ENCODE data around the gene CAT.

Gene CAT

DNA sequence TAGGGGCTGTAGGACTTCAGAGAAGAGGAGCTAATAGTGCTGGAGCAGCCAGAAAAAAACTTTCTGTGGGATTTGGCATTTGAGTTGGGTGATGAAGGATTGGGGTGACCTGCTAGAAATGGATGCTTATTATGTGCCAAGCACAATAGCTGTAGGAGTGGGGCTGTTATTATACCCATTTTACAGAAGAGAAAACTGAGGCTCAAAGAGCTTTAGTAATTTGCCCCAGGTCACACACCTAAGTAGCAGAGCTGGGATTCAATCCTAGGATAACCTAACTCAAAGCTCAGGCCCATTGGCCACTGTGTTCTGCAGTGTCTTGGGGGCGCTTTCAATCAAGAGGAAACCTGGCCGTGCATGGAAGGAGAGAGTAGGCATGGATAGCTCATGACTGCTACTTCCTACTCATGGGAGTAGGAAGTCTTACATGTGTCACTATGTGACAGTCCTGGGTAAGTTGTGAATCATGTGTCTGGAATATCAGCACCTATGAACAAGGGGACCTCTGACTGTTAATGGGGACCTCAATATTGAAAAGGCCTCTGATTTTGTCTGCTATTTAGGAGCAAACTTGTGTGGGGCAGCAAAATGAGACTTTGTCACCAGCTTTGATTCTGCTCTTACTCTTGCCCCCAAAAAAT is 81.0 kb downstream of the CAT start:
- Histone ChIP-seq H3K4me2 (ENCODE audit: low read depth, low read length, poor library complexity, severe bottlenecking) (no peak overlapping the region), H3F3A (ENCODE audit: insufficient read depth) (no peaks in the 10 kb centered on the region), H3K4me3 (ENCODE audit: insufficient read depth, low read length, poor library complexity, severe bottlenecking) (no peak overlapping the region), H3K79me2 (ENCODE audit: insufficient read depth, low read length) (no peaks in the 10 kb centered on the region), H3K27ac (ENCODE audit: low read depth, low read length) (no peak overlapping the region), H2AFZ (ENCODE audit: low read depth, low read length, severe bottlenecking) (no peak overlapping the region), H4K20me1 (ENCODE audit: low read depth, low read length) (no peaks in the 10 kb centered on the region), H3K36me3 (ENCODE audit: low read length) (no peaks in the 10 kb centered on the region), H3K9me2 (replicated peaks; ENCODE audit: insufficient read depth, low read length) (no peaks in the 10 kb centered on the region), H3K9me3 (ENCODE audit: insufficient read depth, low read length) (no peaks in the 10 kb centered on the region), H3K9ac (ENCODE audit: low read length) (no peak overlapping the region), H3K27me3 (ENCODE audit: low read length) (no peaks in the 10 kb centered on the region)
- TF ChIP-seq, protein P1, sequence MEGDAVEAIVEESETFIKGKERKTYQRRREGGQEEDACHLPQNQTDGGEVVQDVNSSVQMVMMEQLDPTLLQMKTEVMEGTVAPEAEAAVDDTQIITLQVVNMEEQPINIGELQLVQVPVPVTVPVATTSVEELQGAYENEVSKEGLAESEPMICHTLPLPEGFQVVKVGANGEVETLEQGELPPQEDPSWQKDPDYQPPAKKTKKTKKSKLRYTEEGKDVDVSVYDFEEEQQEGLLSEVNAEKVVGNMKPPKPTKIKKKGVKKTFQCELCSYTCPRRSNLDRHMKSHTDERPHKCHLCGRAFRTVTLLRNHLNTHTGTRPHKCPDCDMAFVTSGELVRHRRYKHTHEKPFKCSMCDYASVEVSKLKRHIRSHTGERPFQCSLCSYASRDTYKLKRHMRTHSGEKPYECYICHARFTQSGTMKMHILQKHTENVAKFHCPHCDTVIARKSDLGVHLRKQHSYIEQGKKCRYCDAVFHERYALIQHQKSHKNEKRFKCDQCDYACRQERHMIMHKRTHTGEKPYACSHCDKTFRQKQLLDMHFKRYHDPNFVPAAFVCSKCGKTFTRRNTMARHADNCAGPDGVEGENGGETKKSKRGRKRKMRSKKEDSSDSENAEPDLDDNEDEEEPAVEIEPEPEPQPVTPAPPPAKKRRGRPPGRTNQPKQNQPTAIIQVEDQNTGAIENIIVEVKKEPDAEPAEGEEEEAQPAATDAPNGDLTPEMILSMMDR (IDR thresholded peaks at IDR 0.05; ENCODE audit: insufficient read depth, low read length, poor library complexity, severe bottlenecking): no peak
- TF ChIP-seq EZH2phosphoT487 (conservative IDR thresholded peaks at IDR 0.05; ENCODE audit: low read length): no peak

DNA sequence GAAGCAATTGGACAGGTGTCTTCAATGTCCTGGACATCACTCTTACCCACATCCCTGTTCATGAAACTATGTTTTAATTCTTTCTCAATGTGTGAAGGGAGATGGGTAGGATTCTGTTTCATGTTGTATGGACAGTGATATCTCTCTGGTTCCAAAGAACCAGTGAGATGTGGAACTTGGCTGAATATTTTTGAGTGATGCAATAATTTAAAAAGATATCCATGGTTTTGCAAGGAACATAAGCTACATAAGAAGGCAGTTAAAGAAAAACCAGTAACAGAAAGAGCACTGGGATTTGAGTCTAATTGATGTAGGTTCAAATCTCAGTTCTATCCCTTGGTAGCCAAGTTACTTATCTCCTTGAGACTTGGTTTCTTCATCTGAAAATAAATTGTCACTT is 82.5 kb downstream of the CAT start:
- no peaks in the 10 kb centered on the region for H3F3A ChIP-seq (ENCODE audit: insufficient read depth)
- H3K9ac ChIP-seq (ENCODE audit: low read length): no peak overlapping the region
- H2AFZ ChIP-seq (ENCODE audit: low read depth, low read length, severe bottlenecking): no peak overlapping the region
- H3K4me3 ChIP-seq (ENCODE audit: insufficient read depth, low read length, poor library complexity, severe bottlenecking): no peak overlapping the region
- no peak overlapping the region for H3K27ac ChIP-seq (ENCODE audit: low read depth, low read length)
- H3K4me2 ChIP-seq (ENCODE audit: low read depth, low read length, poor library complexity, severe bottlenecking): no peak overlapping the region
- H4K20me1 ChIP-seq (ENCODE audit: low read depth, low read length): no peaks in the 10 kb centered on the region
- H3K27me3 ChIP-seq (ENCODE audit: low read length): no peaks in the 10 kb centered on the region
- no peaks in the 10 kb centered on the region for H3K9me3 ChIP-seq (ENCODE audit: insufficient read depth, low read length)
- no peaks in the 10 kb centered on the region for H3K9me2 ChIP-seq (replicated peaks; ENCODE audit: insufficient read depth, low read length)
- H3K79me2 ChIP-seq (ENCODE audit: insufficient read depth, low read length): no peaks in the 10 kb centered on the region
- TF ChIP-seq, protein P1 (IDR thresholded peaks at IDR 0.05; ENCODE audit: insufficient read depth, low read length, poor library complexity, severe bottlenecking): no peak
- no peak for TF ChIP-seq EZH2phosphoT487 (conservative IDR thresholded peaks at IDR 0.05; ENCODE audit: low read length)
- no peaks in the 10 kb centered on the region for H3K36me3 ChIP-seq (ENCODE audit: low read length)
